ENCODE data around the gene ING3. TPM values are rescaled to one million over a fixed set of nuclear protein-coding genes. Genes with fewer than 3 reads are reported as not detected.
"Not testable (repeated sequence)": the region's sequence is repeated elsewhere in the genome, so short reads cannot be mapped to it uniquely, and the experiment has no call there.

The ING3 gene
- total RNA-seq, 4 donors from 2014 or later, result 1.5 to 23.6 (median 16.2) TPM

DNA sequence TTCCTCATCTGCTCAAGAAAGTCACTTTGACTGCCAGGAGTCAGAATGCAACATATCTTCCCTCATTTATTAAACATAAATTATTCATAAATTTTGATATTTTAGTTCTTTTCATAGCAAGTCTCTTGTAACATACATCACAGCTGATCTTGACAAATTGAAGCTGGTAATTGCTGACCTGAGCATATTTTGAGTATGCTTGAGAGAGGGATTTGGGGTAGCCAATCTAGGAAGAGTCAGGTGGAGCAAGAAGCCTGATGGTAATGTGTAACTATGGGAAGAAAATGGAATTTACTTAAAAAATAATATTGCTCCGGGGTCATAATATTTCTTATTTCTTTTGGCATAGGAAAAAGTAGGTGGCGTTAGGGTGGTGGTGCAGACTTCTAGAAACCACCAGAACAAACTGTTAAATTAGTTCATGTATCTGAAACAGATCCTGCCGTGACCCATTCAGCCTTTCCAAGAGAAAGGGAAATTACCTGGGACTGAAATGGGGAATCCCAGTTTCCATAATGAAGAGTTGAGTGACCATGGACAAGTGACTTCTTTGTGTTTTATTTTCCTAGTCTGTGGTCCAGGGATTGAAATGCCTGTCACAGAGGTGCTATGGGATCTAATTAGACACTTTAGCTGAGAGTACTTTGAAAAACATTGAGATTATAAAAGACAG is 50.8 kb downstream of the ING3 start:
- peak overlapping the region; percentile 54 to 89 (median 61) for H3K27ac ChIP-seq
- WGBS, 2 donors (ENCODE audit: low coverage in 1 of 2), result 62 to 69% methylated on average over 3 of the region's 3 CpGs

DNA sequence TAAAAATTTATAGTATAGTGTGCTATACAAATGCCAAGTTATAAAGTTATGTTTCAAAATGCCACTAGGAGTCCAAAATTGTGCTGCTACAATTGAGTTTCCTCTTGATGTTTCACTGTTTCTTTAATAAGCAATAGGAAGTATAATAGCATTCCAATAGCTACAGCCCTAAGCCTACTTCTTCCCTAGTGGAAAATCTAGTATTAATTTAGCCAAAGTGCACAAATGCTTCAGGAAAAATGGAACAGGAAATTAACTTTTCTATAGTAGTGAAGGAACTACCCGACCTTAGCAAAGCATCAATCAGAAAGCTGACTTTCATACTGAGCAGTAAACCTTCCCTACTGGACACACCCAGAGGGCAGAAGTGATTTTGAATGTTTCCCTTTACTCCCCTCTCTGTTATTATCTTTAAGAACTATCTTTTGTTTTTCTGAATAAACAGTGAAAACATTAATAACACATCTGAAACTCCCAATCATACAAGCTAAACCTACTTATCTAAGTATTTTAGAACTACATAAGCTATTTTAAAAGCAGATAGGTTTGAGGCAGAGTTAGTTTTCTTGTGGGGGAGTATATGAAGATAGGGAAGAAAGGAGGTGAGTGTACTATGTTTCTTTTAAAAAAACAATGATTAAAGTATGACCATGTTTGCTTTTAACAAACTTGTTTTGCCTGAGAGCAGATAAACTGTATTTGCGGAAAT is 51.6 kb downstream of the ING3 start:
- 34 to 35% methylated on average over 2 of the region's 2 CpGs for WGBS, 2 donors (ENCODE audit: low coverage in 1 of 2)
- no peak for DNase-seq
- intact Hi-C loops (cut with DNase I; ENCODE audit: low total_unique reads), result no loop called here
- Histone ChIP-seq H3K27me3 (no peaks in the 10 kb centered on the region), H3K27ac (peak overlapping the region; percentile 35 to 62 (median 52)), H3K9me3 (no peaks in the 10 kb centered on the region), H3K4me1 (peaks cover 0 to 33% (median 9%) of the 10 kb centered on the region in 4 donors), H3K36me3 (no peaks in the 10 kb centered on the region), H3K4me3 (no peak overlapping the region)
- TF ChIP-seq POLR2AphosphoS5 (IDR thresholded peaks at IDR 0.05) (no peak), EP300 (IDR thresholded peaks at IDR 0.05; ENCODE audit: low read depth) (no peak), CTCF (IDR thresholded peaks at IDR 0.05) (no peak), POLR2A (IDR thresholded peaks at IDR 0.05) (no peak)
- in situ Hi-C loops (cut with MboI; ENCODE audit: low pct_ligation_motif_present in 1 of 4, low pct_unique_long_range_greater_than_20kb in 1 of 4, low sequenced_read_pairs in 3 of 4), result no loop called here

More for the DNA sequence above, 50.8 kb downstream of the ING3 start:
- intact Hi-C loops (cut with DNase I; ENCODE audit: low total_unique reads) (no loop called here), in situ Hi-C loops (cut with MboI; ENCODE audit: low pct_ligation_motif_present in 1 of 4, low pct_unique_long_range_greater_than_20kb in 1 of 4, low sequenced_read_pairs in 3 of 4) (no loop called here)
- peaks cover 0 to 38% (median 14%) of the 10 kb centered on the region in 4 donors for H3K4me1 ChIP-seq
- TF ChIP-seq CTCF (IDR thresholded peaks at IDR 0.05) (no peak), POLR2AphosphoS5 (IDR thresholded peaks at IDR 0.05) (no peak), EP300 (IDR thresholded peaks at IDR 0.05; ENCODE audit: low read depth) (no peak)
- no peaks in the 10 kb centered on the region for H3K27me3 ChIP-seq
- no peaks in the 10 kb centered on the region for H3K9me3 ChIP-seq
- no peaks in the 10 kb centered on the region for H3K36me3 ChIP-seq
- no peak overlapping the region for H3K4me3 ChIP-seq
- DNase-seq, result no peak

DNA sequence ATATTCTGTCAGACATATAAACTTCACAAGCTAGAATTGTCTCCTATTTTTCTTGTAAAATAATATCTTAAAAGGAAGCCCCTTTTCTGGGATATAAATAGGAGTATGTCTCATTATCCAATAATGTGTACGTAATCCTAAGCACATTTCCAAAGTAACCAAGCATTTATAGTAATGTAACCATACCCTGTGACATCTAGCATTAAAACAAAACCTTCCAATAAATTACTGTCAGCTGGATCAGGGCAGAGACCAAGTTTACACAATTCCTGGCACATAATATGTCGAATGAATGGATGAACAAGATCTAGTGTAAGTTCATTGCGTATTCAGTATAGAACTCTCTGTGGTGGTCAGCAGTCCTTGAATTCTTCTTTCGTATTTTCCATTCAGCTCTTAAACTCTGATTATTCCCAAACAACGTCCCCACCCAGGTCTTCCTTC is 52.2 kb downstream of the ING3 start:
- 71 to 88% methylated on average over 3 to 5 of the region's 5 CpGs for WGBS, 2 donors (ENCODE audit: low coverage in 1 of 2)
- no peaks in the 10 kb centered on the region for H3K36me3 ChIP-seq
- H3K27me3 ChIP-seq, result no peaks in the 10 kb centered on the region
- peak overlapping the region; percentile 35 to 62 (median 52) for H3K27ac ChIP-seq
- DNase-seq, result no peak
- no peak overlapping the region for H3K4me3 ChIP-seq
- TF ChIP-seq CTCF (IDR thresholded peaks at IDR 0.05) (no peak), EP300 (IDR thresholded peaks at IDR 0.05; ENCODE audit: low read depth) (no peak), POLR2AphosphoS5 (IDR thresholded peaks at IDR 0.05) (no peak), POLR2A (IDR thresholded peaks at IDR 0.05) (no peak)
- intact Hi-C loops (cut with DNase I; ENCODE audit: low total_unique reads) (no loop called here), in situ Hi-C loops (cut with MboI; ENCODE audit: low pct_ligation_motif_present in 1 of 4, low pct_unique_long_range_greater_than_20kb in 1 of 4, low sequenced_read_pairs in 3 of 4) (no loop called here)
- H3K4me1 ChIP-seq, result peaks cover 0 to 32% (median 9%) of the 10 kb centered on the region in 4 donors
- H3K9me3 ChIP-seq, result no peaks in the 10 kb centered on the region

- Histone ChIP-seq H3K4me3 (no peak overlapping the region), H3K27me3 (no peaks in the 10 kb centered on the region), H3K9me3 (no peaks in the 10 kb centered on the region), H3K27ac (peak overlapping the region in 2 of 4 donors; percentile 7 to 62), H3K4me1 (peaks cover 0 to 23% (median 4%) of the 10 kb centered on the region in 4 donors), H3K36me3 (no peaks in the 10 kb centered on the region)
- TF ChIP-seq POLR2A (IDR thresholded peaks at IDR 0.05) (no peak), POLR2AphosphoS5 (IDR thresholded peaks at IDR 0.05) (no peak), CTCF (IDR thresholded peaks at IDR 0.05) (no peak), EP300 (IDR thresholded peaks at IDR 0.05; ENCODE audit: low read depth) (no peak)
- intact Hi-C loops (cut with DNase I; ENCODE audit: low total_unique reads) (no loop called here), in situ Hi-C loops (cut with MboI; ENCODE audit: low pct_ligation_motif_present in 1 of 4, low pct_unique_long_range_greater_than_20kb in 1 of 4, low sequenced_read_pairs in 3 of 4) (no loop called here)
- WGBS, 2 donors (ENCODE audit: low coverage in 1 of 2), result 43 to 66% methylated on average over 3 to 5 of the region's 5 CpGs
- DNase-seq, result no peak
These were observed 53.6 kb downstream of the ING3 start for GRCh38 chr7:121003986-121004685.

GRCh38 chr7:121005058-121005457 is 54.5 kb downstream of the ING3 start:
- intact Hi-C loops (cut with DNase I; ENCODE audit: low total_unique reads); H3K9me3 ChIP-seq; H3K36me3 ChIP-seq; H3K27ac ChIP-seq; DNase-seq; H3K27me3 ChIP-seq; H3K4me3 ChIP-seq; in situ Hi-C loops (cut with MboI; ENCODE audit: low pct_ligation_motif_present in 1 of 4, low pct_unique_long_range_greater_than_20kb in 1 of 4, low sequenced_read_pairs in 3 of 4): not testable (repeated sequence)
- H3K4me1 ChIP-seq, result peaks cover 0 to 16% (median 0%) of the 10 kb centered on the region in 4 donors
- 68 to 89% methylated on average over 4 of the region's 4 CpGs for WGBS, 2 donors (ENCODE audit: low coverage in 1 of 2)
